SK-N-SH (cell line): ENCODE results near the gene ADAM30. TPM values are rescaled to one million over a fixed set of nuclear protein-coding genes. Genes with fewer than 3 reads are reported as not detected.
A peak's percentile ranks its signal among the peaks of the same experiment; 100 is the strongest.
"Not testable (repeated sequence)": the region's sequence is repeated elsewhere in the genome, so short reads cannot be mapped to it uniquely, and the experiment has no call there.

Experiments
- CTCF ChIA-PET: fragments of 300-600, 350-600 bp; formaldehyde crosslinking; extraction: SDS; loops from one replicate; lab custom pipeline; 2021; lab: Yijun Ruan, JAX
- POLR2A ChIA-PET: fragments of 350-600 bp; sonication (Branson Sonifier 250); formaldehyde crosslinking; extraction: SDS; loops from one replicate; lab custom pipeline; 2020; ENCODE audit warnings: antibody characterized with exemption, inconsistent platforms; lab: Yijun Ruan, JAX
- DNase-seq: peaks from one replicate; pipeline ENCODE4 v3.0.0; 2012
- H2AFZ ChIP-seq: fragments of 200-600 bp; sonication (generic); 2 replicates; pipeline ENCODE4 v1.8.1; 2016; ENCODE audit warnings: antibody characterized with exemption, mild to moderate bottlenecking, low read depth
- H3F3A ChIP-seq: fragments of 200-600 bp; sonication (generic); replicated peaks from 2 replicates; pipeline ENCODE3; 2016; ENCODE audit warnings: antibody characterized with exemption, mild to moderate bottlenecking; ENCODE audit not compliant: insufficient read depth
- H3K27ac ChIP-seq, 2 experiments: fragments of 200-500 bp in 1 of 2; fragments of 200-600 bp in 1 of 2; sonication (Bioruptor generic) in 1 of 2; sonication (generic), shearing (Covaris generic) in 1 of 2; 2 replicates each; pipeline versions ENCODE4 v1.5.1 to v1.6.1; 2014 to 2016; ENCODE audit warnings: low read depth in 2 of 2, inconsistent platforms in 1 of 2, low read length in 1 of 2, mild to moderate bottlenecking in 1 of 2, mixed read lengths in 1 of 2
- H3K27me3 ChIP-seq: fragments of 200-600 bp; sonication (generic), shearing (Covaris generic); 2 replicates; pipeline ENCODE4 v1.6.1; 2016; ENCODE audit warnings: mixed run types; ENCODE audit not compliant: insufficient read depth
- H3K36me3 ChIP-seq, 2 experiments: fragments of 200-500 bp in 1 of 2; fragments of 200-600 bp in 1 of 2; sonication (Bioruptor generic) in 1 of 2; sonication (generic) in 1 of 2; replicated peaks in 1 of 2; 2 replicates each; pipeline versions ENCODE3 to v1.5.1; 2014 to 2016; ENCODE audit warnings: low read length in 1 of 2, mild to moderate bottlenecking in 1 of 2; ENCODE audit not compliant: insufficient read depth in 2 of 2, control insufficient read depth in 1 of 2
- H3K4me1 ChIP-seq, 2 experiments: fragments of 200-500 bp in 1 of 2; fragments of 200-600 bp in 1 of 2; sonication (Bioruptor generic) in 1 of 2; sonication (generic), shearing (Covaris generic) in 1 of 2; 2 replicates each; pipeline versions ENCODE4 v1.5.1 to v1.6.1; 2014 to 2016; ENCODE audit warnings: low read depth in 1 of 2, low read length in 1 of 2, mixed run types in 1 of 2; ENCODE audit not compliant: insufficient read depth in 2 of 2, control insufficient read depth in 1 of 2
- H3K4me2 ChIP-seq: fragments of 200-600 bp; sonication (generic), shearing (Covaris generic); 2 replicates; pipeline ENCODE4 v1.6.1; 2017; ENCODE audit warnings: mixed run types
- H3K4me3 ChIP-seq, 2 experiments: fragments of 200-500 bp in 1 of 2; fragments of 200-600 bp in 1 of 2; sonication (Bioruptor generic) in 1 of 2; sonication (generic), shearing (Covaris generic) in 1 of 2; 2 replicates each; pipeline versions ENCODE4 v1.5.1 to v1.8.1; 2014 to 2016; ENCODE audit warnings: low read depth in 2 of 2, inconsistent platforms in 1 of 2, low read length in 1 of 2, mild to moderate bottlenecking in 1 of 2, mixed read lengths in 1 of 2, moderate library complexity in 1 of 2
- H3K79me2 ChIP-seq: fragments of 200-600 bp; sonication (generic); 2 replicates; pipeline ENCODE4 v1.8.1; 2017; ENCODE audit warnings: mild to moderate bottlenecking; ENCODE audit not compliant: insufficient read depth
- H3K9ac ChIP-seq: fragments of 200-600 bp; sonication (generic); 2 replicates; pipeline ENCODE4 v1.6.1; 2017; ENCODE audit warnings: mixed run types
- H3K9me2 ChIP-seq: fragments of 200-600 bp; sonication (generic); 2 replicates; pipeline ENCODE4 v1.6.1; 2017; ENCODE audit warnings: mixed run types
- H3K9me3 ChIP-seq: fragments of 200-600 bp; sonication (generic); 2 replicates; pipeline ENCODE4 v1.6.1; 2017; ENCODE audit warnings: mixed run types, mild to moderate bottlenecking, moderate library complexity
- H4K20me1 ChIP-seq: fragments of 200-600 bp; sonication (generic); 2 replicates; pipeline ENCODE4 v1.6.1; 2017; ENCODE audit warnings: mild to moderate bottlenecking, mixed run types; ENCODE audit not compliant: insufficient read depth
- CHD2 ChIP-seq: fragments of 150-350 bp; IDR thresholded peaks from 2 replicates; pipeline ENCODE4 v1.6.1; 2018; ENCODE audit warnings: low read length; ENCODE audit not compliant: partially characterized antibody
- ELF1 ChIP-seq: IDR thresholded peaks from 2 replicates; pipeline ENCODE4 v1.4.0; 2012
- EP300 ChIP-seq, 2 experiments: IDR thresholded peaks; 2 replicates each; pipeline versions ENCODE4 v1.4.0 to v1.6.1; 2012; ENCODE audit warnings: borderline replicate concordance in 1 of 2, low read depth in 1 of 2, low read length in 1 of 2
- FOXJ3 ChIP-seq: sonication (generic); formaldehyde crosslinking; IDR thresholded peaks from 2 replicates; pipeline ENCODE4 v1.5.1; 2020; ENCODE audit warnings: mild to moderate bottlenecking, missing genetic modification reagents
- FOXM1 ChIP-seq: IDR thresholded peaks from 2 replicates; pipeline ENCODE4 v1.4.0; 2012; ENCODE audit warnings: low read depth, mild to moderate bottlenecking
- GATA2 ChIP-seq: sonication (generic); formaldehyde crosslinking; IDR thresholded peaks from 2 replicates; pipeline ENCODE4 v1.5.0; 2020; ENCODE audit warnings: mild to moderate bottlenecking, missing genetic modification reagents
- JUND ChIP-seq: IDR thresholded peaks from 2 replicates; pipeline ENCODE4 v1.4.0; 2012
- MEF2A ChIP-seq: IDR thresholded peaks from 2 replicates; pipeline ENCODE4 v1.4.0; 2012; ENCODE audit warnings: low read depth, borderline replicate concordance
- MXI1 ChIP-seq: IDR thresholded peaks from 2 replicates; pipeline ENCODE4 v1.6.1; 2012; ENCODE audit warnings: mild to moderate bottlenecking, low read depth, low read length, improper control_type of control experiment
- NFIC ChIP-seq: IDR thresholded peaks from 2 replicates; pipeline ENCODE4 v1.4.0; 2012; ENCODE audit warnings: borderline replicate concordance
- NRF1 ChIP-seq: IDR thresholded peaks from 2 replicates; pipeline ENCODE4 v1.6.1; 2012; ENCODE audit warnings: low read depth, mild to moderate bottlenecking, low read length
- RXRA ChIP-seq: IDR thresholded peaks from 2 replicates; pipeline ENCODE4 v1.4.0; 2012; ENCODE audit warnings: low read depth, mild to moderate bottlenecking, borderline replicate concordance
- SMC3 ChIP-seq: IDR thresholded peaks from 2 replicates; pipeline ENCODE4 v1.6.1; 2012; ENCODE audit warnings: low read depth, low read length, improper control_type of control experiment
- WGBS: methylation state at CpG from one replicate; pipeline ENCODE4 v1.1.6; 2017; ENCODE audit warnings: low lambda C conversion rate; 5-methylcytosine and 5-hydroxymethylcytosine counted together
- polyA plus RNA-seq, 3 experiments: library from polyadenylated mRNA; depleted of rRNA; stranded (reverse); fragments of >200 nt; gene quantifications; 2 replicates each; pipeline ENCODE4 v1.2.3, GENCODE V29; 2012
- TF ChIP-seq, protein P1 (sequence below): fragments of 200-600 bp; sonication (generic); IDR thresholded peaks from 2 replicates; pipeline ENCODE4 v1.6.1; 2017; ENCODE audit warnings: antibody characterized with exemption, mild to moderate bottlenecking, moderate library complexity
- TF ChIP-seq, protein P2 (sequence below): IDR thresholded peaks from 2 replicates; pipeline ENCODE4 v1.4.0; 2012; ENCODE audit warnings: low read depth, borderline replicate concordance

Gene ADAM30
- polyA plus RNA-seq, 1 of the 3 experiments (the other 2 are of a cell fraction) = not detected

GRCh38 chr1:119853155-119853554 lies 43.2 kb downstream of the ADAM30 start:
- no peaks in the 10 kb centered on the region for H3F3A ChIP-seq
- no peak for TF ChIP-seq MXI1
- no peak for TF ChIP-seq RXRA
- no peak for TF ChIP-seq ELF1
- no peak for TF ChIP-seq NRF1
- no peak for TF ChIP-seq JUND
- no peak for TF ChIP-seq SMC3
- no peak for TF ChIP-seq FOXM1
- no peak for TF ChIP-seq NFIC
- TF ChIP-seq MEF2A = no peak
- TF ChIP-seq GATA2 (CRISPR knock-in tag) = no peak
- no peak for TF ChIP-seq FOXJ3 (CRISPR knock-in tag)
- TF ChIP-seq, protein P1, sequence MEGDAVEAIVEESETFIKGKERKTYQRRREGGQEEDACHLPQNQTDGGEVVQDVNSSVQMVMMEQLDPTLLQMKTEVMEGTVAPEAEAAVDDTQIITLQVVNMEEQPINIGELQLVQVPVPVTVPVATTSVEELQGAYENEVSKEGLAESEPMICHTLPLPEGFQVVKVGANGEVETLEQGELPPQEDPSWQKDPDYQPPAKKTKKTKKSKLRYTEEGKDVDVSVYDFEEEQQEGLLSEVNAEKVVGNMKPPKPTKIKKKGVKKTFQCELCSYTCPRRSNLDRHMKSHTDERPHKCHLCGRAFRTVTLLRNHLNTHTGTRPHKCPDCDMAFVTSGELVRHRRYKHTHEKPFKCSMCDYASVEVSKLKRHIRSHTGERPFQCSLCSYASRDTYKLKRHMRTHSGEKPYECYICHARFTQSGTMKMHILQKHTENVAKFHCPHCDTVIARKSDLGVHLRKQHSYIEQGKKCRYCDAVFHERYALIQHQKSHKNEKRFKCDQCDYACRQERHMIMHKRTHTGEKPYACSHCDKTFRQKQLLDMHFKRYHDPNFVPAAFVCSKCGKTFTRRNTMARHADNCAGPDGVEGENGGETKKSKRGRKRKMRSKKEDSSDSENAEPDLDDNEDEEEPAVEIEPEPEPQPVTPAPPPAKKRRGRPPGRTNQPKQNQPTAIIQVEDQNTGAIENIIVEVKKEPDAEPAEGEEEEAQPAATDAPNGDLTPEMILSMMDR = no peak
- TF ChIP-seq CHD2 = no peak
- TF ChIP-seq, protein P2, sequence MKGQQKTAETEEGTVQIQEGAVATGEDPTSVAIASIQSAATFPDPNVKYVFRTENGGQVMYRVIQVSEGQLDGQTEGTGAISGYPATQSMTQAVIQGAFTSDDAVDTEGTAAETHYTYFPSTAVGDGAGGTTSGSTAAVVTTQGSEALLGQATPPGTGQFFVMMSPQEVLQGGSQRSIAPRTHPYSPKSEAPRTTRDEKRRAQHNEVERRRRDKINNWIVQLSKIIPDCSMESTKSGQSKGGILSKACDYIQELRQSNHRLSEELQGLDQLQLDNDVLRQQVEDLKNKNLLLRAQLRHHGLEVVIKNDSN = no peak
- no peak for TF ChIP-seq EP300 (IDR thresholded peaks at IDR 0.05; ENCODE audit: borderline replicate concordance in 1 of 2, low read depth in 1 of 2, low read length in 1 of 2)
- H3K9ac ChIP-seq = no peak overlapping the region
- WGBS = 95% methylated on average over 17 of the region's 23 CpGs
- no peak overlapping the region for H3K4me2 ChIP-seq
- no peak overlapping the region for H3K4me3 ChIP-seq
- H3K27ac ChIP-seq = no peak overlapping the region
- no peaks in the 10 kb centered on the region for H3K4me1 ChIP-seq
- H3K27me3 ChIP-seq = no peaks in the 10 kb centered on the region; the same call in 1 of the 2 replicates
- CTCF ChIA-PET = no interaction called here
- no peaks in the 10 kb centered on the region for H3K9me2 ChIP-seq
- no peaks in the 10 kb centered on the region for H3K79me2 ChIP-seq
- POLR2A ChIA-PET = no interaction called here
- H4K20me1 ChIP-seq = no peaks in the 10 kb centered on the region
- no peaks in the 10 kb centered on the region for H3K36me3 ChIP-seq
- no peak overlapping the region for H2AFZ ChIP-seq
- no peaks in the 10 kb centered on the region for H3K9me3 ChIP-seq
- DNase-seq = no peak

- H3K4me1 ChIP-seq, H3K36me3 ChIP-seq, H4K20me1 ChIP-seq, H3K4me2 ChIP-seq, H3K9me2 ChIP-seq, H3K27ac ChIP-seq, H2AFZ ChIP-seq, H3F3A ChIP-seq, H3K9me3 ChIP-seq, H3K4me3 ChIP-seq, H3K9ac ChIP-seq, DNase-seq, H3K27me3 ChIP-seq, H3K79me2 ChIP-seq: not testable (repeated sequence)
- WGBS = 53% methylated on average over 6 of the region's 6 CpGs
- ChIA-PET POLR2A (interaction anchor here (0.6 kb wide), 1 partner anchor 81 kb away, joined by 3 read pairs; no protein-coding TSS in a partner anchor), CTCF (interaction anchor here (1.0 to 1.5 kb wide), 3 partner anchors 17 to 36 kb away, joined by 3 read pairs; no protein-coding TSS in a partner anchor)
- TF ChIP-seq, protein P1 = peak; percentile 52
Measured at GRCh38 chr1:119844206-119844605, 52.1 kb downstream of the ADAM30 start.

Other genes starting within 250 kb of the ADAM30 start
- 3.4 and 4.1 TPM in 2 replicates for gene ZNF697, start 248.2 kb downstream of the ADAM30 start, polyA plus RNA-seq (2012; rRNA removed)
- gene PHGDH, start 184.6 kb downstream of the ADAM30 start, polyA plus RNA-seq (2012; rRNA removed) = 30.2 and 30.9 TPM in 2 replicates
- gene HMGCS2, start 127.6 kb downstream of the ADAM30 start, polyA plus RNA-seq (2012; rRNA removed) = not detected in 2 replicates
- not detected in 2 replicates for gene REG4, start 85.1 kb downstream of the ADAM30 start, polyA plus RNA-seq (2012; rRNA removed)
- 23.0 and 23.3 TPM in 2 replicates for gene NOTCH2, start 173.1 kb upstream of the ADAM30 start, polyA plus RNA-seq (2012; rRNA removed)